Kidney epithelial cell (primary cell): Measurements from ENCODE around the gene ZNF501. TPM values are rescaled to one million over a fixed set of nuclear protein-coding genes. Genes with fewer than 3 reads are reported as not detected.

ENCODE experiments used
- DNase-seq: peaks from one replicate; pipeline ENCODE4 v3.0.0-alpha.2; 2010; ENCODE audit warnings: low read depth
- H3K27me3 ChIP-seq: 2 replicates; pipeline ENCODE4 v1.6.0; 2011; ENCODE audit warnings: low read length; ENCODE audit not compliant: control insufficient read depth, insufficient read depth
- H3K36me3 ChIP-seq: 2 replicates; pipeline ENCODE4 v1.5.1; 2011; ENCODE audit warnings: low read length; ENCODE audit not compliant: control insufficient read depth, insufficient read depth
- H3K4me3 ChIP-seq: 2 replicates; pipeline ENCODE4 v1.5.1; 2011; ENCODE audit warnings: low read depth, mild to moderate bottlenecking, control low read depth, low read length
- total RNA-seq: library from RNA; depleted of rRNA; stranded (reverse); fragments of >200 nt; gene quantifications from 2 replicates; pipeline ENCODE4 v1.2.3, GENCODE V29; 2015
- TF ChIP-seq, protein P1 (sequence below): IDR thresholded peaks from 2 replicates; pipeline ENCODE4 v1.5.1; 2011; ENCODE audit warnings: mild to moderate bottlenecking, moderate library complexity, low read length, control low read depth, inconsistent platforms; ENCODE audit not compliant: insufficient read depth, poor library complexity, severe bottlenecking

ZNF501 gene
- total RNA-seq, 1 donor from 2014 or later, result 6.9 TPM

DNA sequence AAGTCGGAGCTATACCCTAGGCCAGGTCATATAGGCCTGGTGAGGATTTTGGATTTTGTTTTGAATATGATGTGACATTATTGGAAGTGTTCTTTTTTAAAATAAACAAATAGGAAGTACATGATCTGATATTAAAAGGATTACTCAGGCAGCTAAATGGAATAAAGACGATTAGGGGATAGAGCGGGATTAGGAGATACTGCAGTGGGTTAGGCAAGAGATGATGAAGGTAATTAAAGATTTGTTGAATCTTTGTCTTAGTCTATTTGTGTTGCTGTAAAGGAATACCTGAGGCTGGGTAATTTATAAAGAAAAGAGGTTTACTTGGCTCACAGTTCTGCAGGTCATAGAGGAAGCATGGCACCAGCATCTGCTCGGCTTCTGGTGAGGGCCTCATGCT, 53.5 kb downstream of the ZNF501 start:
- Histone ChIP-seq H3K4me3 (no peak overlapping the region), H3K27me3 (no peaks in the 10 kb centered on the region), H3K36me3 (no peaks in the 10 kb centered on the region)
- TF ChIP-seq, protein P1, sequence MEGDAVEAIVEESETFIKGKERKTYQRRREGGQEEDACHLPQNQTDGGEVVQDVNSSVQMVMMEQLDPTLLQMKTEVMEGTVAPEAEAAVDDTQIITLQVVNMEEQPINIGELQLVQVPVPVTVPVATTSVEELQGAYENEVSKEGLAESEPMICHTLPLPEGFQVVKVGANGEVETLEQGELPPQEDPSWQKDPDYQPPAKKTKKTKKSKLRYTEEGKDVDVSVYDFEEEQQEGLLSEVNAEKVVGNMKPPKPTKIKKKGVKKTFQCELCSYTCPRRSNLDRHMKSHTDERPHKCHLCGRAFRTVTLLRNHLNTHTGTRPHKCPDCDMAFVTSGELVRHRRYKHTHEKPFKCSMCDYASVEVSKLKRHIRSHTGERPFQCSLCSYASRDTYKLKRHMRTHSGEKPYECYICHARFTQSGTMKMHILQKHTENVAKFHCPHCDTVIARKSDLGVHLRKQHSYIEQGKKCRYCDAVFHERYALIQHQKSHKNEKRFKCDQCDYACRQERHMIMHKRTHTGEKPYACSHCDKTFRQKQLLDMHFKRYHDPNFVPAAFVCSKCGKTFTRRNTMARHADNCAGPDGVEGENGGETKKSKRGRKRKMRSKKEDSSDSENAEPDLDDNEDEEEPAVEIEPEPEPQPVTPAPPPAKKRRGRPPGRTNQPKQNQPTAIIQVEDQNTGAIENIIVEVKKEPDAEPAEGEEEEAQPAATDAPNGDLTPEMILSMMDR, result no peak
- no peak for DNase-seq

Other genes with a start within 250 kb of the ZNF501 start
- gene ZKSCAN7, start 174.4 kb upstream of the ZNF501 start, total RNA-seq, result 5.3 and 6.9 TPM in 2 replicates
- 2.3 and 2.5 TPM in 2 replicates for gene ZNF660, start 144.7 kb upstream of the ZNF501 start, total RNA-seq
- 17.7 and 19.6 TPM in 2 replicates for gene ZNF197, start 104.6 kb upstream of the ZNF501 start, total RNA-seq
- gene ZNF35, start 80.9 kb upstream of the ZNF501 start, total RNA-seq, result 14.2 and 21.2 TPM in 2 replicates
- gene ZNF502, start 17.0 kb upstream of the ZNF501 start, total RNA-seq, result 3.4 and 3.9 TPM in 2 replicates
- gene KIAA1143, start 32.0 kb downstream of the ZNF501 start, total RNA-seq, result 18.8 and 20.6 TPM in 2 replicates
- 2.2 and 6.9 TPM in 2 replicates for gene KIF15, start 32.2 kb downstream of the ZNF501 start, total RNA-seq
- 12.9 and 17.2 TPM in 2 replicates for gene TMEM42, start 132.3 kb downstream of the ZNF501 start, total RNA-seq
- not detected in 2 replicates for gene TGM4, start 145.0 kb downstream of the ZNF501 start, total RNA-seq
- gene ZDHHC3, start 246.5 kb downstream of the ZNF501 start, total RNA-seq, result 58.3 and 68.3 TPM in 2 replicates
- 41.3 and 64.8 TPM in 2 replicates for gene EXOSC7, start 246.6 kb downstream of the ZNF501 start, total RNA-seq